Loucy (cell line): ENCODE results near the gene SPNS1.

ENCODE experiments used
- H2AFZ ChIP-seq: fragments of 200-600 bp; sonication (generic); 2 replicates; pipeline ENCODE4 v1.6.0; 2016; ENCODE audit warnings: antibody characterized with exemption, mild to moderate bottlenecking, low read length, moderate library complexity
- H3F3A ChIP-seq: fragments of 200-600 bp; 2 replicates; pipeline ENCODE4 v1.6.0; 2016; ENCODE audit warnings: antibody characterized with exemption, low read depth, mild to moderate bottlenecking
- H3K27me3 ChIP-seq: fragments of 200-600 bp; sonication (generic); 2 replicates; pipeline ENCODE4 v1.6.1; 2014; ENCODE audit warnings: low read length, mild to moderate bottlenecking; ENCODE audit not compliant: insufficient read depth, poor library complexity, severe bottlenecking
- H3K36me3 ChIP-seq: fragments of 200-600 bp; sonication (generic); 2 replicates; pipeline ENCODE4 v1.6.1; 2016; ENCODE audit warnings: low read length; ENCODE audit not compliant: insufficient read depth
- H3K4me1 ChIP-seq: fragments of 200-600 bp; sonication (generic); 2 replicates; pipeline ENCODE4 v1.5.1; 2014; ENCODE audit warnings: low read length, mild to moderate bottlenecking; ENCODE audit not compliant: insufficient read depth, poor library complexity, severe bottlenecking
- H3K4me2 ChIP-seq: fragments of 200-600 bp; sonication (generic); 2 replicates; pipeline ENCODE4 v1.6.0; 2014; ENCODE audit warnings: antibody characterized with exemption, low read length, low read depth, mild to moderate bottlenecking; ENCODE audit not compliant: poor library complexity, severe bottlenecking
- H3K4me3 ChIP-seq: fragments of 200-600 bp; sonication (generic); 2 replicates; pipeline ENCODE4 v1.5.1; 2014; ENCODE audit warnings: low read length, mild to moderate bottlenecking, mixed read lengths; ENCODE audit not compliant: poor library complexity, severe bottlenecking
- H3K79me2 ChIP-seq: fragments of 200-600 bp; sonication (generic); 2 replicates; pipeline ENCODE4 v1.6.1; 2014; ENCODE audit warnings: low read length; ENCODE audit not compliant: insufficient read depth
- H3K9ac ChIP-seq: fragments of 200-600 bp; sonication (generic); 2 replicates; pipeline ENCODE4 v1.6.0; 2014; ENCODE audit warnings: mild to moderate bottlenecking, low read depth, low read length, moderate library complexity; ENCODE audit not compliant: poor library complexity, severe bottlenecking
- H3K9me2 ChIP-seq: fragments of 200-600 bp; sonication (generic); replicated peaks from 2 replicates; pipeline ENCODE4 v1.6.1; 2016; ENCODE audit warnings: low read depth, low read length, mixed read lengths
- H3K9me3 ChIP-seq: fragments of 200-600 bp; sonication (generic); 2 replicates; pipeline ENCODE4 v1.6.1; 2014; ENCODE audit warnings: mild to moderate bottlenecking, antibody characterized with exemption, low read length, low read depth; ENCODE audit not compliant: insufficient read depth
- H4K20me1 ChIP-seq: fragments of 200-600 bp; sonication (generic); 2 replicates; pipeline ENCODE4 v1.6.0; 2014; ENCODE audit warnings: antibody characterized with exemption, low read length, mild to moderate bottlenecking; ENCODE audit not compliant: insufficient read depth, poor library complexity, severe bottlenecking
- EZH2phosphoT487 ChIP-seq: fragments of 200-600 bp; IDR thresholded peaks from 2 replicates; pipeline ENCODE4 v1.6.1; 2018; ENCODE audit warnings: antibody characterized with exemption, mild to moderate bottlenecking, moderate library complexity, borderline replicate concordance
- TF ChIP-seq, protein P1 (sequence below): fragments of 200-600 bp; sonication (generic); conservative IDR thresholded peaks from 2 replicates; pipeline ENCODE4 v1.5.1; 2014; ENCODE audit warnings: mild to moderate bottlenecking, antibody characterized with exemption, low read length

Gene SPNS1

DNA sequence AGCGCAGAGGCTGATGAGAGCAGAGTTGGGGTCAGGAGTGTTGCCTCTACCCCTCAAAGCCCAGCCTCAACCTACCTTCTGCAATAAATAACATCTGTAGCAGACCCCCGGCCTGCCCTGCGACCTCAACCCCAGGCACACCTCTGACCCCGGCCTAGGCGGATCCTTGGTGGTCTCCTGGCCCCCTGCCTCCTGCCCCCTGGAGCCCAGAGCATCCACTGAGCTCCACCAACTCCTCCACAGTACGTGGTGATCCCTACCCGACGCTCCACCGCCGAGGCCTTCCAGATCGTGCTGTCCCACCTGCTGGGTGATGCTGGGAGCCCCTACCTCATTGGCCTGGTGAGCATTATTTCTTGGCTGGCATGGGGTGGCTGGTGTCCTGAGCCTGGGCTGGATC is 8.4 kb downstream of the SPNS1 start:
- H3K4me2 ChIP-seq, result peak overlapping the region; percentile 89
- peaks cover 26% of the 10 kb centered on the region for H3K79me2 ChIP-seq
- peaks cover 4% of the 10 kb centered on the region; the same call in 1 of the 2 replicates for H3K9me3 ChIP-seq
- peaks cover 36% of the 10 kb centered on the region for H3K4me1 ChIP-seq
- H3K9ac ChIP-seq, result no peak overlapping the region
- H3K9me2 ChIP-seq, result no peaks in the 10 kb centered on the region
- no peaks in the 10 kb centered on the region for H3F3A ChIP-seq
- H4K20me1 ChIP-seq, result no peaks in the 10 kb centered on the region
- H2AFZ ChIP-seq, result no peak overlapping the region
- H3K36me3 ChIP-seq, result no peaks in the 10 kb centered on the region; the same call in 1 of the 2 replicates
- TF ChIP-seq, protein P1, sequence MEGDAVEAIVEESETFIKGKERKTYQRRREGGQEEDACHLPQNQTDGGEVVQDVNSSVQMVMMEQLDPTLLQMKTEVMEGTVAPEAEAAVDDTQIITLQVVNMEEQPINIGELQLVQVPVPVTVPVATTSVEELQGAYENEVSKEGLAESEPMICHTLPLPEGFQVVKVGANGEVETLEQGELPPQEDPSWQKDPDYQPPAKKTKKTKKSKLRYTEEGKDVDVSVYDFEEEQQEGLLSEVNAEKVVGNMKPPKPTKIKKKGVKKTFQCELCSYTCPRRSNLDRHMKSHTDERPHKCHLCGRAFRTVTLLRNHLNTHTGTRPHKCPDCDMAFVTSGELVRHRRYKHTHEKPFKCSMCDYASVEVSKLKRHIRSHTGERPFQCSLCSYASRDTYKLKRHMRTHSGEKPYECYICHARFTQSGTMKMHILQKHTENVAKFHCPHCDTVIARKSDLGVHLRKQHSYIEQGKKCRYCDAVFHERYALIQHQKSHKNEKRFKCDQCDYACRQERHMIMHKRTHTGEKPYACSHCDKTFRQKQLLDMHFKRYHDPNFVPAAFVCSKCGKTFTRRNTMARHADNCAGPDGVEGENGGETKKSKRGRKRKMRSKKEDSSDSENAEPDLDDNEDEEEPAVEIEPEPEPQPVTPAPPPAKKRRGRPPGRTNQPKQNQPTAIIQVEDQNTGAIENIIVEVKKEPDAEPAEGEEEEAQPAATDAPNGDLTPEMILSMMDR, result no peak
- TF ChIP-seq EZH2phosphoT487, result no peak
- H3K27me3 ChIP-seq, result no peaks in the 10 kb centered on the region
- H3K4me3 ChIP-seq, result no peak overlapping the region

- H3K9me2 ChIP-seq, result no peaks in the 10 kb centered on the region
- no peak overlapping the region for H2AFZ ChIP-seq
- H3K9me3 ChIP-seq, result peaks cover 4% of the 10 kb centered on the region; the same call in 1 of the 2 replicates
- peak overlapping the region; percentile 88 for H3K9ac ChIP-seq
- H3K36me3 ChIP-seq, result no peaks in the 10 kb centered on the region; the same call in 1 of the 2 replicates
- no peak for TF ChIP-seq EZH2phosphoT487
- TF ChIP-seq, protein P1, result no peak
- H3K79me2 ChIP-seq, result peaks cover 26% of the 10 kb centered on the region
- peaks cover 36% of the 10 kb centered on the region for H3K4me1 ChIP-seq
- H4K20me1 ChIP-seq, result no peaks in the 10 kb centered on the region
- H3K4me3 ChIP-seq, result peak overlapping the region; percentile 89
- H3K27me3 ChIP-seq, result no peaks in the 10 kb centered on the region
- peak overlapping the region; percentile 89 for H3K4me2 ChIP-seq
- H3F3A ChIP-seq, result no peaks in the 10 kb centered on the region
Observed at GRCh38 chr16:28983644-28984043, 9.1 kb downstream of the SPNS1 start.

DNA sequence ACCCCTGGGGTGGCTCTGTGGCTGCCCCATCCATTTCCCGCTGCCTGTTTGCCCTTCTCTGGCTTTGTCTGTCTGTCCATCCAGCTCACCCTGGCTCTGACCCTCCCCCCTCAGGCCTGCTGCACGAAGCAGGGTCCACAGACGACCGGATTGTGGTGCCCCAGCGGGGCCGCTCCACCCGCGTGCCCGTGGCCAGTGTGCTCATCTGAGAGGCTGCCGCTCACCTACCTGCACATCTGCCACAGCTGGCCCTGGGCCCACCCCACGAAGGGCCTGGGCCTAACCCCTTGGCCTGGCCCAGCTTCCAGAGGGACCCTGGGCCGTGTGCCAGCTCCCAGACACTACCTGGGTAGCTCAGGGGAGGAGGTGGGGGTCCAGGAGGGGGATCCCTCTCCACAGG is 9.5 kb downstream of the SPNS1 start:
- TF ChIP-seq EZH2phosphoT487, result no peak
- TF ChIP-seq, protein P1, result no peak
- Histone ChIP-seq H4K20me1 (no peaks in the 10 kb centered on the region), H3K9ac (peak overlapping the region; percentile 88), H3K9me3 (peaks cover 4% of the 10 kb centered on the region; the same call in 1 of the 2 replicates), H3K4me2 (peak overlapping the region; percentile 89), H3K27me3 (no peaks in the 10 kb centered on the region), H3K4me3 (peak overlapping the region; percentile 89), H2AFZ (peak overlapping the region; percentile 66; the same call in 1 of the 2 replicates), H3K79me2 (peaks cover 26% of the 10 kb centered on the region), H3F3A (no peaks in the 10 kb centered on the region), H3K4me1 (peaks cover 36% of the 10 kb centered on the region), H3K9me2 (no peaks in the 10 kb centered on the region), H3K36me3 (no peaks in the 10 kb centered on the region; the same call in 1 of the 2 replicates)
